IMR-90 (cell line): ENCODE results near the gene IQCK. TPM values are rescaled to one million over a fixed set of nuclear protein-coding genes. Genes with fewer than 3 reads are reported as not detected.

Experiments used
- ATAC-seq: fragments of 200-7000 bp; cut with Tn5 transposase; 2 replicates; pipeline ENCODE4 v1.9.1; 2020; ENCODE audit warnings: low read depth, mild to moderate bottlenecking, moderate library complexity
- BruUV-seq: library from RNA; stranded (reverse); fragments of 400-500 nt; replicated peaks from 2 replicates; lab custom pipeline; 2021; lab: Mats Ljungman, UMichigan
- CTCF ChIA-PET: fragments of 300-600 bp; formaldehyde crosslinking; extraction: SDS; loops from one replicate; lab custom pipeline; 2021; ENCODE audit warnings: antibody characterized with exemption; lab: Yijun Ruan, JAX
- POLR2A ChIA-PET: fragments of 300-600 bp; sonication (Branson Sonifier 250); formaldehyde crosslinking; loops from one replicate; lab custom pipeline; 2022; ENCODE audit warnings: antibody characterized with exemption; ENCODE audit not compliant: unreplicated experiment; lab: Charles Lee
- DNase-seq: peaks from one replicate; pipeline ENCODE4 v3.0.0; 2013
- H2AFZ ChIP-seq: replicated peaks from 2 replicates; pipeline ENCODE3; 2013; ENCODE audit warnings: low read length, mild to moderate bottlenecking; ENCODE audit not compliant: poor library complexity
- H2AK5ac ChIP-seq: 2 replicates; pipeline ENCODE4 v1.6.1; 2013; ENCODE audit warnings: low read depth, low read length, inconsistent platforms
- H2AK9ac ChIP-seq: replicated peaks from 2 replicates; pipeline ENCODE3; 2013; ENCODE audit warnings: mild to moderate bottlenecking, low read depth, low read length, moderate library complexity; ENCODE audit not compliant: poor library complexity
- H2BK120ac ChIP-seq: 2 replicates; pipeline ENCODE4 v1.6.1; 2013; ENCODE audit warnings: low read depth, low read length, inconsistent platforms
- H2BK15ac ChIP-seq: 3 replicates; pipeline ENCODE4 v1.6.1; 2013; ENCODE audit warnings: low read depth, low read length, inconsistent platforms
- H2BK20ac ChIP-seq: 2 replicates; pipeline ENCODE4 v1.6.1; 2013; ENCODE audit warnings: low read depth, mild to moderate bottlenecking, inconsistent platforms, low read length, moderate library complexity
- H2BK5ac ChIP-seq: 2 replicates; pipeline ENCODE4 v1.6.1; 2013; ENCODE audit warnings: mild to moderate bottlenecking, low read depth, low read length, inconsistent platforms; ENCODE audit not compliant: poor library complexity, severe bottlenecking
- H3K14ac ChIP-seq: replicated peaks from 2 replicates; pipeline ENCODE4 v1.6.1; 2013; ENCODE audit warnings: low read depth, low read length, inconsistent platforms
- H3K18ac ChIP-seq: 2 replicates; pipeline ENCODE4 v1.6.1; 2013; ENCODE audit warnings: low read depth, low read length, control low read depth
- H3K23ac ChIP-seq: 2 replicates; pipeline ENCODE4 v1.6.1; 2013; ENCODE audit warnings: low read depth, low read length, inconsistent platforms
- H3K27ac ChIP-seq: 2 replicates; pipeline ENCODE4 v1.5.1; 2013; ENCODE audit warnings: mild to moderate bottlenecking, control low read depth, low read length; ENCODE audit not compliant: insufficient read depth
- H3K27me3 ChIP-seq: 2 replicates; pipeline ENCODE4 v1.6.1; 2013; ENCODE audit warnings: low read length; ENCODE audit not compliant: control insufficient read depth, insufficient read depth
- H3K36me3 ChIP-seq: 2 replicates; pipeline ENCODE4 v1.6.1; 2013; ENCODE audit warnings: low read length, mixed read lengths; ENCODE audit not compliant: control insufficient read depth, insufficient read depth
- H3K4ac ChIP-seq: 2 replicates; pipeline ENCODE4 v1.6.1; 2013; ENCODE audit warnings: low read depth, low read length, inconsistent platforms
- H3K4me1 ChIP-seq: 2 replicates; pipeline ENCODE4 v1.6.1; 2013; ENCODE audit warnings: low read length, mixed read lengths; ENCODE audit not compliant: control insufficient read depth, insufficient read depth
- H3K4me2 ChIP-seq: 2 replicates; pipeline ENCODE4 v1.6.1; 2013; ENCODE audit warnings: low read depth, mild to moderate bottlenecking, control low read depth, low read length, moderate library complexity
- H3K4me3 ChIP-seq: 2 replicates; pipeline ENCODE4 v1.5.1; 2013; ENCODE audit warnings: low read depth, mild to moderate bottlenecking, control low read depth, low read length, moderate library complexity; ENCODE audit not compliant: insufficient read depth
- H3K56ac ChIP-seq: 2 replicates; pipeline ENCODE4 v1.6.1; 2013; ENCODE audit warnings: low read length, inconsistent platforms; ENCODE audit not compliant: insufficient read depth; ENCODE audit errors: extremely low read depth
- H3K79me1 ChIP-seq, 2 experiments: 2 replicates each; pipeline ENCODE4 v1.6.1; 2013; ENCODE audit warnings: low read length in 2 of 2, inconsistent platforms in 1 of 2, low read depth in 1 of 2
- H3K9ac ChIP-seq: 2 replicates; pipeline ENCODE4 v1.6.1; 2013; ENCODE audit warnings: low read depth, low read length, control low read depth
- H3K9me1 ChIP-seq: 2 replicates; pipeline ENCODE4 v1.6.1; 2013; ENCODE audit warnings: low read length, inconsistent platforms; ENCODE audit not compliant: insufficient read depth
- H3K9me3 ChIP-seq: 2 replicates; pipeline ENCODE4 v1.6.1; 2013; ENCODE audit warnings: low read length; ENCODE audit not compliant: control insufficient read depth, insufficient read depth
- H4K20me1 ChIP-seq: 2 replicates; pipeline ENCODE4 v1.6.1; 2013; ENCODE audit warnings: low read length, inconsistent platforms; ENCODE audit not compliant: insufficient read depth
- H4K5ac ChIP-seq: 2 replicates; pipeline ENCODE4 v1.6.1; 2013; ENCODE audit warnings: mild to moderate bottlenecking, low read depth, low read length, control low read depth
- H4K8ac ChIP-seq, 2 experiments: 2 replicates each; pipeline ENCODE4 v1.6.1; 2013; ENCODE audit warnings: low read depth in 2 of 2, low read length in 2 of 2, control low read depth in 1 of 2, inconsistent platforms in 1 of 2
- H4K91ac ChIP-seq: 2 replicates; pipeline ENCODE4 v1.6.1; 2013; ENCODE audit warnings: low read depth, low read length, inconsistent platforms; ENCODE audit not compliant: insufficient read depth
- MAZ ChIP-seq: IDR thresholded peaks from 2 replicates; pipeline ENCODE4 v1.6.1; 2012; ENCODE audit warnings: low read depth, mild to moderate bottlenecking, low read length, improper control_type of control experiment, moderate library complexity, borderline replicate concordance
- MXI1 ChIP-seq: IDR thresholded peaks from 2 replicates; pipeline ENCODE4 v1.6.1; 2012; ENCODE audit warnings: low read depth, mild to moderate bottlenecking, low read length, moderate library complexity, borderline replicate concordance
- NFE2L2 ChIP-seq: fragments of 150-350 bp; IDR thresholded peaks from 2 replicates; pipeline ENCODE4 v1.6.1; 2016; ENCODE audit warnings: low read depth, mild to moderate bottlenecking, low read length
- POLR2A ChIP-seq: IDR thresholded peaks from 2 replicates; pipeline ENCODE4 v1.6.1; 2012; ENCODE audit warnings: mild to moderate bottlenecking, low read depth, low read length
- RAD21 ChIP-seq: IDR thresholded peaks from 2 replicates; pipeline ENCODE4 v1.6.1; 2012; ENCODE audit warnings: low read length, improper control_type of control experiment
- RFX5 ChIP-seq: IDR thresholded peaks from 2 replicates; pipeline ENCODE4 v1.8.0; 2012; ENCODE audit warnings: low read depth, mild to moderate bottlenecking, low read length, moderate library complexity
- SMC3 ChIP-seq: fragments of 150-350 bp; IDR thresholded peaks from 2 replicates; pipeline ENCODE4 v1.6.1; 2016; ENCODE audit warnings: low read depth, mild to moderate bottlenecking, antibody characterized with exemption, low read length, moderate library complexity
- USF2 ChIP-seq: fragments of 150-350 bp; IDR thresholded peaks from 2 replicates; pipeline ENCODE4 v1.6.1; 2017; ENCODE audit warnings: mild to moderate bottlenecking, antibody characterized with exemption, low read length, low read depth
- WGBS, 2 experiments: methylation state at CpG; one replicate each; pipeline versions ENCODE4 v1.1.5 to v1.1.7; 2013; ENCODE audit warnings: missing lambda C conversion rate in 2 of 2; ENCODE audit not compliant: insufficient read length in 1 of 2; ENCODE audit errors: extremely low coverage in 2 of 2; 5-methylcytosine and 5-hydroxymethylcytosine counted together
- dilution Hi-C: fragments of 300-500 bp; cut with HindIII; formaldehyde crosslinking; loops from one replicate; pipeline ENCODE4 v1.14.3; 2018; ENCODE audit warnings: low sequenced_read_pairs; ENCODE audit not compliant: unreplicated experiment
- in situ Hi-C: fragments of 300-500 bp; cut with MboI; formaldehyde crosslinking; loops from 3 replicates; pipeline ENCODE4 v1.14.3; 2019; ENCODE audit warnings: low sequenced_read_pairs, inconsistent platforms, mixed read lengths
- intact Hi-C: fragments of 100-400 bp; cut with micrococcal nuclease; formaldehyde crosslinking; loops from 2 replicates; pipeline ENCODE4 v1.10.0; 2022
- polyA plus RNA-seq, 3 experiments: library from polyadenylated mRNA; depleted of rRNA; stranded (reverse); fragments of >200 nt; gene quantifications; 2 replicates each; pipeline ENCODE4 v1.2.3, GENCODE V29; 2012; ENCODE audit warnings: low replicate concordance in 1 of 3
- total RNA-seq: library from RNA; depleted of rRNA; stranded (reverse); fragments of >200 nt; gene quantifications from 2 replicates; pipeline ENCODE4 v1.2.3, GENCODE V29; 2012
- TF ChIP-seq, protein P1 (sequence below): fragments of 150-350 bp; IDR thresholded peaks from 2 replicates; pipeline ENCODE4 v1.6.1; 2016; ENCODE audit warnings: low read depth, mild to moderate bottlenecking, low read length, moderate library complexity, borderline replicate concordance

Gene IQCK
- total and polyA plus RNA-seq, 2 of the 4 experiments (the other 2 are of a cell fraction) = 4.1 to 5.4 TPM

DNA sequence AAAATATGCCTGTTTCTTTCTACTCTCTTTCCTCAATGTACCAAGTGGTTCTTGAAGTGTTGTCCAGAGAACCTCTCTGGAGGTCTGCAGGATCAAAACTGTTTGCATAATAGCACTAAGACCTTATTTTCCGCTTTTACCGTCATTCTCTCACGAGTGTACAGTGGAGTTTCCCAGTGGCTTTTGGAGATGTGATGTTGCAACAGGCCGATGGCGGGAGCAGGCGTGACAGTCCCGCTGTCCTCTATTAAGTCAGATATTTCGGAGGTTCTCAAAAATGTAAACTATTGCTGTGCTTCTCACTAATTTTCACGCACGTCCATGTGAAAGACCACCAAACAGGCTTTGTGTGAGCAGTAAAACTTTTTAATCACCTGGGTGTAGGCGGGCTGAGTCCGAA, 174.8 kb downstream of the IQCK start:
- H3K9me3 ChIP-seq = peaks cover 2% of the 10 kb centered on the region
- H4K91ac ChIP-seq = no peak overlapping the region
- no peak overlapping the region for H2AFZ ChIP-seq
- no peak overlapping the region for H2BK5ac ChIP-seq
- no peak for DNase-seq
- no peak overlapping the region for H2AK5ac ChIP-seq
- no peaks in the 10 kb centered on the region for H3K79me1 ChIP-seq
- H3K4ac ChIP-seq = no peak overlapping the region
- H3K4me3 ChIP-seq = no peak overlapping the region
- ATAC-seq = no peak
- H2BK15ac ChIP-seq = no peak overlapping the region
- no peaks in the 10 kb centered on the region for H4K20me1 ChIP-seq
- H3K18ac ChIP-seq = no peak overlapping the region
- no peak overlapping the region for H4K5ac ChIP-seq
- no peak overlapping the region for H3K56ac ChIP-seq
- no peak overlapping the region for H3K23ac ChIP-seq
- POLR2A ChIA-PET = no interaction called here
- H3K4me2 ChIP-seq = no peak overlapping the region
- no peaks in the 10 kb centered on the region for H3K4me1 ChIP-seq
- no peak overlapping the region for H3K9ac ChIP-seq
- no peaks in the 10 kb centered on the region for H3K36me3 ChIP-seq
- no peaks in the 10 kb centered on the region for H3K9me1 ChIP-seq
- WGBS, 2 experiments = 82% methylated on average over 3 of the region's 12 CpGs; no CpG with 5 or more reads in 1 of the 2 experiments
- dilution Hi-C loops (loop anchor here (25.0 kb wide), 1 partner anchor 281 kb away; no protein-coding TSS in a partner anchor), in situ Hi-C loops (loop anchor here (25.0 kb wide), 1 partner anchor 781 kb away; the partner anchor contains the start of gene ITPRIPL2), intact Hi-C loops (no loop called here)
- H2BK20ac ChIP-seq = no peak overlapping the region
- no peak overlapping the region for H2BK120ac ChIP-seq
- H3K14ac ChIP-seq = no peak overlapping the region
- TF ChIP-seq, protein P1, sequence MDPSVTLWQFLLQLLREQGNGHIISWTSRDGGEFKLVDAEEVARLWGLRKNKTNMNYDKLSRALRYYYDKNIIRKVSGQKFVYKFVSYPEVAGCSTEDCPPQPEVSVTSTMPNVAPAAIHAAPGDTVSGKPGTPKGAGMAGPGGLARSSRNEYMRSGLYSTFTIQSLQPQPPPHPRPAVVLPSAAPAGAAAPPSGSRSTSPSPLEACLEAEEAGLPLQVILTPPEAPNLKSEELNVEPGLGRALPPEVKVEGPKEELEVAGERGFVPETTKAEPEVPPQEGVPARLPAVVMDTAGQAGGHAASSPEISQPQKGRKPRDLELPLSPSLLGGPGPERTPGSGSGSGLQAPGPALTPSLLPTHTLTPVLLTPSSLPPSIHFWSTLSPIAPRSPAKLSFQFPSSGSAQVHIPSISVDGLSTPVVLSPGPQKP = no peak
- no peak for TF ChIP-seq SMC3
- TF ChIP-seq RAD21 = no peak
- TF ChIP-seq POLR2A = no peak
- TF ChIP-seq RFX5 = no peak
- no peak for TF ChIP-seq USF2
- no peak for TF ChIP-seq MAZ
- no peak for TF ChIP-seq NFE2L2
- TF ChIP-seq MXI1 = no peak
- CTCF ChIA-PET = interaction anchor here (0.5 to 0.8 kb wide), 2 partner anchors 146 to 215 kb away, joined by 3 read pairs; no protein-coding TSS in a partner anchor
- no peak overlapping the region for H3K27ac ChIP-seq
- BruUV-seq = no TSS peak
- no peak overlapping the region for H2AK9ac ChIP-seq
- H4K8ac ChIP-seq = no peak overlapping the region
- H3K27me3 ChIP-seq = peaks cover 6% of the 10 kb centered on the region
